Caco-2 (cell line): Measurements from ENCODE around the gene GNG5. TPM values are rescaled to one million over a fixed set of nuclear protein-coding genes. Genes with fewer than 3 reads are reported as not detected.

ENCODE experiments used
- BruUV-seq: library from RNA; stranded (reverse); fragments of 400-500 nt; replicated peaks from 2 replicates; lab custom pipeline; 2021; lab: Mats Ljungman, UMichigan
- CTCF ChIA-PET: fragments of 300-600 bp; sonication (Branson Sonifier 250); formaldehyde crosslinking; loops from one replicate; lab custom pipeline; 2022; ENCODE audit warnings: antibody characterized with exemption; lab: Charles Lee
- POLR2A ChIA-PET: fragments of 300-600 bp; sonication (Branson Sonifier 250); formaldehyde crosslinking; loops from one replicate; lab custom pipeline; 2022; ENCODE audit warnings: antibody characterized with exemption; lab: Charles Lee
- DNase-seq, 2 experiments: peaks; one replicate each; pipeline versions ENCODE4 v3.0.0 to v3.0.0-alpha.2; 2020 to 2022
- H3K27me3 ChIP-seq: replicated peaks from 2 replicates; pipeline ENCODE4 v1.6.0; 2011; ENCODE audit warnings: low read length; ENCODE audit not compliant: control insufficient read depth, insufficient read depth
- H3K36me3 ChIP-seq: 2 replicates; pipeline ENCODE4 v1.5.1; 2011; ENCODE audit warnings: low read length; ENCODE audit not compliant: control insufficient read depth, insufficient read depth
- H3K4me1 ChIP-seq: fragments of 250-450 bp; sonication (Bioruptor Pico); 2 replicates; pipeline ENCODE4 v1.5.1; 2020; ENCODE audit warnings: mild to moderate bottlenecking
- H3K4me3 ChIP-seq: 2 replicates; pipeline ENCODE4 v1.5.1; 2011; ENCODE audit warnings: low read depth, mild to moderate bottlenecking, control low read depth, low read length
- H3K9me3 ChIP-seq: fragments of 250-450 bp; sonication (Bioruptor Pico); 2 replicates; pipeline ENCODE4 v1.5.1; 2020; ENCODE audit warnings: mild to moderate bottlenecking, moderate library complexity
- H3K27ac Mint-ChIP-seq: one replicate; pipeline ENCODE4 v1.8.0; 2022; ENCODE audit warnings: mixed read lengths; ENCODE audit not compliant: unreplicated experiment
- H3K27me3 Mint-ChIP-seq: one replicate; pipeline ENCODE4 v1.8.0; 2022; ENCODE audit warnings: mixed read lengths; ENCODE audit not compliant: insufficient read depth, unreplicated experiment
- H3K36me3 Mint-ChIP-seq: one replicate; pipeline ENCODE4 v1.8.0; 2022; ENCODE audit warnings: mild to moderate bottlenecking, mixed read lengths; ENCODE audit not compliant: insufficient read depth, unreplicated experiment
- H3K4me1 Mint-ChIP-seq: one replicate; pipeline ENCODE4 v1.8.0; 2022; ENCODE audit warnings: low read depth, mixed read lengths; ENCODE audit not compliant: unreplicated experiment
- H3K4me3 Mint-ChIP-seq: one replicate; pipeline ENCODE4 v1.8.0; 2022; ENCODE audit warnings: mild to moderate bottlenecking, moderate library complexity, mixed read lengths; ENCODE audit not compliant: unreplicated experiment
- H3K9me3 Mint-ChIP-seq: one replicate; pipeline ENCODE4 v1.8.0; 2022; ENCODE audit warnings: mixed read lengths; ENCODE audit not compliant: unreplicated experiment
- intact Hi-C: fragments of 100-400 bp; cut with micrococcal nuclease; formaldehyde crosslinking; loops from one replicate; pipeline ENCODE4 v1.10.0; 2022; ENCODE audit not compliant: unreplicated experiment
- total RNA-seq: library from RNA; stranded (reverse); gene quantifications from 2 replicates; pipeline ENCODE4 v1.2.3, GENCODE V29; 2022
- TF ChIP-seq, protein P1 (sequence below), 2 experiments: fragments of 200-600 bp in 1 of 2; IDR thresholded peaks; 1 replicate in 1 of 2; 2 replicates in 1 of 2; pipeline versions ENCODE4 v1.5.1 to v1.8.0; 2011 to 2022; ENCODE audit warnings: antibody characterized with exemption in 1 of 2, control low read depth in 1 of 2, inconsistent platforms in 1 of 2, low read depth in 1 of 2, low read length in 1 of 2, mild to moderate bottlenecking in 1 of 2, moderate library complexity in 1 of 2; ENCODE audit not compliant: insufficient read depth in 1 of 2, severe bottlenecking in 1 of 2, unreplicated experiment in 1 of 2

Gene GNG5
- total RNA-seq, 1 experiment from 2014 or later, result 83.1 TPM

DNA sequence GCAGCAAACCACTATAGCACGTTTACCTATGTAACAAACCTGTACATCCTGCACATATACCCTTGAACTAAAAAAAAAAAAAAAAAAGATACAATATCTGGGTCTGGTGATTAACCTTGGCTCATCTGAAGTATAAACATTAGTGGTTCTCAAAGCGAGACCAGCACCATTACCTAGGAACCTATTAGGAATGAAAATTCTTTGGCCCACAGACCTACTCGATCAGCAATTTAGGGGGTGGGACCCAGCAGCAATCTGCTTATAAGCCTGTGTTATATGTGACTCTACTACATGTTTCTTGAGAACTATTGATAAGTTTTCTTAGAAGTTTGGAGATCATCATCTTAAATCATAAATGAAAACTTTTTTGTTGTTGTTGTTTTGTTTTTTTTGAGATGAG lies 9.9 kb downstream of the GNG5 start:
- no peaks in the 10 kb centered on the region for H3K27me3 Mint-ChIP-seq
- no peak for DNase-seq
- ChIA-PET CTCF (no interaction called here), POLR2A (no interaction called here)
- intact Hi-C loops, result no loop called here
- Histone ChIP-seq H3K36me3 (no peaks in the 10 kb centered on the region), H3K4me3 (no peak overlapping the region), H3K4me1 (no peaks in the 10 kb centered on the region), H3K27me3 (no peaks in the 10 kb centered on the region), H3K9me3 (no peaks in the 10 kb centered on the region)
- no peaks in the 10 kb centered on the region for H3K9me3 Mint-ChIP-seq
- BruUV-seq, result no TSS peak
- no peaks in the 10 kb centered on the region for H3K4me1 Mint-ChIP-seq
- peaks cover 35% of the 10 kb centered on the region for H3K36me3 Mint-ChIP-seq
- no peak overlapping the region for H3K4me3 Mint-ChIP-seq
- no peak overlapping the region for H3K27ac Mint-ChIP-seq
- TF ChIP-seq, protein P1, sequence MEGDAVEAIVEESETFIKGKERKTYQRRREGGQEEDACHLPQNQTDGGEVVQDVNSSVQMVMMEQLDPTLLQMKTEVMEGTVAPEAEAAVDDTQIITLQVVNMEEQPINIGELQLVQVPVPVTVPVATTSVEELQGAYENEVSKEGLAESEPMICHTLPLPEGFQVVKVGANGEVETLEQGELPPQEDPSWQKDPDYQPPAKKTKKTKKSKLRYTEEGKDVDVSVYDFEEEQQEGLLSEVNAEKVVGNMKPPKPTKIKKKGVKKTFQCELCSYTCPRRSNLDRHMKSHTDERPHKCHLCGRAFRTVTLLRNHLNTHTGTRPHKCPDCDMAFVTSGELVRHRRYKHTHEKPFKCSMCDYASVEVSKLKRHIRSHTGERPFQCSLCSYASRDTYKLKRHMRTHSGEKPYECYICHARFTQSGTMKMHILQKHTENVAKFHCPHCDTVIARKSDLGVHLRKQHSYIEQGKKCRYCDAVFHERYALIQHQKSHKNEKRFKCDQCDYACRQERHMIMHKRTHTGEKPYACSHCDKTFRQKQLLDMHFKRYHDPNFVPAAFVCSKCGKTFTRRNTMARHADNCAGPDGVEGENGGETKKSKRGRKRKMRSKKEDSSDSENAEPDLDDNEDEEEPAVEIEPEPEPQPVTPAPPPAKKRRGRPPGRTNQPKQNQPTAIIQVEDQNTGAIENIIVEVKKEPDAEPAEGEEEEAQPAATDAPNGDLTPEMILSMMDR (IDR thresholded peaks at IDR 0.05; ENCODE audit: insufficient read depth in 1 of 2, low read depth in 1 of 2, low read length in 1 of 2, severe bottlenecking in 1 of 2, unreplicated experiment in 1 of 2), result no peak

DNA sequence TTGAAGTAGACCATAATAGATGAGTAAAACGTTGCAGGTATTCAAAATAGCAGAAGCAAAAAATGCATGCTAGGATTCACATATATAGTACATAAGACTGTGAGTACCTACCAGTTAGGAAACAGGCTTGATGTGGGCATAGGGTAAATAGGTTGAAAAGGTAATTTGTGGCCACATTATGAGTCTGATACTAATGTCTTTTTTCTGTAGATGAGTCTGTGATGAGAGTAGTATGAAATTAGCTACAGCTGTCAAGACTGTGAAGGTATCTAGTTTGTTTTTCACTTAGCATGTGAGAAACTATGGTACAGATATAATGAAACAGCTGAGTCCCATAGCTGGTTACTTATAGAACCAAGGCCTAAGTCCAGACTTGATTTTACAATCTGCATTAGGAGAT lies 12.6 kb downstream of the GNG5 start:
- TF ChIP-seq, protein P1 (IDR thresholded peaks at IDR 0.05; ENCODE audit: insufficient read depth in 1 of 2, low read depth in 1 of 2, low read length in 1 of 2, severe bottlenecking in 1 of 2, unreplicated experiment in 1 of 2), result no peak
- POLR2A ChIA-PET, result no interaction called here

DNA sequence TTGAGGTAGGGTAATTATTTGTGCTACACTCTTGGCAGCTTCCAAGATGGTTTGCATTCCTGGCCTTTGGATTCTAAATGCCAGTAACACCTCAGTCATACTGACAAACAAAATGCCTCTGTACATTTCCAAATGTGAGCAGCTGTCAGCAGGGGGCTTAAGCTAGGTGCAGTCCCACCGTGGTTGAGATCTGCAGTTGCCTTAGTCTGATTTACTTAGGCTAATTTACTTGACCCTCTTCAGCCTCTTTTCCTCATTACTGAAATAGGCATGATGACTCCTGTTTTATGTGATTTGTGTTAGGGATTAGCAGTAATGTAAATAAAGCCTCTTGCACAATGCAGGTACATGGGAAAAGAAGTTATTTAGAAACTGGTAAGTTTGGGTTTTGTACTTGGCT lies 13.7 kb downstream of the GNG5 start:
- H3K9me3 ChIP-seq, result no peaks in the 10 kb centered on the region
- Mint-ChIP-seq H3K9me3 (no peaks in the 10 kb centered on the region), H3K27me3 (no peaks in the 10 kb centered on the region), H3K36me3 (peaks cover 35% of the 10 kb centered on the region), H3K4me1 (no peaks in the 10 kb centered on the region), H3K27ac (no peak overlapping the region), H3K4me3 (no peak overlapping the region)
- H3K36me3 ChIP-seq, result no peaks in the 10 kb centered on the region
- CTCF ChIA-PET, result no interaction called here
- POLR2A ChIA-PET, result no interaction called here
- H3K4me3 ChIP-seq, result no peak overlapping the region
- no peaks in the 10 kb centered on the region for H3K4me1 ChIP-seq
- no peaks in the 10 kb centered on the region for H3K27me3 ChIP-seq
- TF ChIP-seq, protein P1 (IDR thresholded peaks at IDR 0.05; ENCODE audit: insufficient read depth in 1 of 2, low read depth in 1 of 2, low read length in 1 of 2, severe bottlenecking in 1 of 2, unreplicated experiment in 1 of 2), result no peak
- no TSS peak for BruUV-seq
- intact Hi-C loops, result no loop called here
- no peak for DNase-seq

More for the DNA sequence above, 12.6 kb downstream of the GNG5 start:
- H3K36me3 ChIP-seq, result no peaks in the 10 kb centered on the region
- H3K27me3 ChIP-seq, result no peaks in the 10 kb centered on the region
- no peak overlapping the region for H3K4me3 ChIP-seq
- DNase-seq, result no peak
- intact Hi-C loops, result no loop called here
- no peaks in the 10 kb centered on the region for H3K9me3 Mint-ChIP-seq
- CTCF ChIA-PET, result no interaction called here
- H3K4me3 Mint-ChIP-seq, result no peak overlapping the region
- no peaks in the 10 kb centered on the region for H3K4me1 ChIP-seq
- H3K27me3 Mint-ChIP-seq, result no peaks in the 10 kb centered on the region
- H3K36me3 Mint-ChIP-seq, result peaks cover 45% of the 10 kb centered on the region
- H3K4me1 Mint-ChIP-seq, result no peaks in the 10 kb centered on the region
- H3K27ac Mint-ChIP-seq, result no peak overlapping the region
- no peaks in the 10 kb centered on the region for H3K9me3 ChIP-seq
- BruUV-seq, result no TSS peak
